Measurements from ENCODE around the gene CABLES1. TPM values are rescaled to one million over a fixed set of nuclear protein-coding genes. Genes with fewer than 3 reads are reported as not detected.
"Not testable (repeated sequence)": the region's sequence is repeated elsewhere in the genome, so short reads cannot be mapped to it uniquely, and the experiment has no call there.

CABLES1 gene
- polyA plus RNA-seq, 1 experiment: 5.4 TPM

GRCh38 chr18:23155537-23155936, 20.3 kb downstream of the CABLES1 start:
- CTCF ChIA-PET: interaction anchor here (1.2 to 1.8 kb wide), 2 partner anchors 17 to 165 kb away, joined by 3 to 4 read pairs; no protein-coding TSS in a partner anchor

DNA sequence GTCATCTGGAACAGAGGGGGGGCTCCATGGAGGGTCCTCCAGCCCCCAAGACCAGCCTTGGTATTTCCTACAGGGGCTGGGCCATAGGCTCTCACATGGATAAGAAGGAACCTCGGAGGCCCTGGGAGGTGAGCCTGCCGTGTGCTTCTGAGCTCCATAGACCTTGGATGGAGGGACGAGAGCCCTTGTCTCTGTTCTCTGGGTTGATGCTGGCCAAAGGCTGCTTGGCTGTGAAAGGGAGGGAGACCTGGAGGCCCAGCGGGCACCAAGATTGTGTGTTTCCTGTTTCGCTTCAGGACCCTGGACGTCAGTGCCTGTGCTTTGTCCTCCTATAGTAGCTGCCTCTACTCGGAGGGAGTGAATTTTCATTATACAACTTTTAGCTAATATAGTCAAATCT, 20.8 kb downstream of the CABLES1 start:
- DNase-seq (ENCODE audit: low read depth): no peak

More at GRCh38 chr18:23155537-23155936, 20.3 kb downstream of the CABLES1 start:
- DNase-seq (ENCODE audit: low read depth): no peak
- TF ChIP-seq, protein P1, sequence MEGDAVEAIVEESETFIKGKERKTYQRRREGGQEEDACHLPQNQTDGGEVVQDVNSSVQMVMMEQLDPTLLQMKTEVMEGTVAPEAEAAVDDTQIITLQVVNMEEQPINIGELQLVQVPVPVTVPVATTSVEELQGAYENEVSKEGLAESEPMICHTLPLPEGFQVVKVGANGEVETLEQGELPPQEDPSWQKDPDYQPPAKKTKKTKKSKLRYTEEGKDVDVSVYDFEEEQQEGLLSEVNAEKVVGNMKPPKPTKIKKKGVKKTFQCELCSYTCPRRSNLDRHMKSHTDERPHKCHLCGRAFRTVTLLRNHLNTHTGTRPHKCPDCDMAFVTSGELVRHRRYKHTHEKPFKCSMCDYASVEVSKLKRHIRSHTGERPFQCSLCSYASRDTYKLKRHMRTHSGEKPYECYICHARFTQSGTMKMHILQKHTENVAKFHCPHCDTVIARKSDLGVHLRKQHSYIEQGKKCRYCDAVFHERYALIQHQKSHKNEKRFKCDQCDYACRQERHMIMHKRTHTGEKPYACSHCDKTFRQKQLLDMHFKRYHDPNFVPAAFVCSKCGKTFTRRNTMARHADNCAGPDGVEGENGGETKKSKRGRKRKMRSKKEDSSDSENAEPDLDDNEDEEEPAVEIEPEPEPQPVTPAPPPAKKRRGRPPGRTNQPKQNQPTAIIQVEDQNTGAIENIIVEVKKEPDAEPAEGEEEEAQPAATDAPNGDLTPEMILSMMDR (IDR thresholded peaks at IDR 0.05; ENCODE audit: insufficient read depth, low read depth, low read length): no peak
- Histone ChIP-seq H3K36me3 (ENCODE audit: control insufficient read depth, insufficient read depth, low read length) (no peaks in the 10 kb centered on the region), H3K4me3 (ENCODE audit: low read depth, low read length) (no peak overlapping the region), H3K27me3 (ENCODE audit: control insufficient read depth, insufficient read depth, low read length) (no peaks in the 10 kb centered on the region)
- POLR2A ChIA-PET: no interaction called here

GRCh38 chr18:23158058-23158457, 22.8 kb downstream of the CABLES1 start:
- TF ChIP-seq, protein P1 (IDR thresholded peaks at IDR 0.05; ENCODE audit: insufficient read depth, low read depth, low read length): no peak
- no peaks in the 10 kb centered on the region for H3K36me3 ChIP-seq (ENCODE audit: control insufficient read depth, insufficient read depth, low read length)
- CTCF ChIA-PET: interaction anchor here (1.8 kb wide), 1 partner anchor 27 kb away, joined by 4 read pairs; no protein-coding TSS in a partner anchor
- POLR2A ChIA-PET: no interaction called here
- DNase-seq (ENCODE audit: low read depth): no peak
- no peak overlapping the region for H3K4me3 ChIP-seq (ENCODE audit: low read depth, low read length)
- H3K27me3 ChIP-seq (ENCODE audit: control insufficient read depth, insufficient read depth, low read length): no peaks in the 10 kb centered on the region

More for the DNA sequence above, 20.8 kb downstream of the CABLES1 start:
- ChIA-PET POLR2A (no interaction called here), CTCF (interaction anchor here (1.8 kb wide), 1 partner anchor 18 kb away, joined by 4 read pairs; no protein-coding TSS in a partner anchor)
- no peaks in the 10 kb centered on the region for H3K27me3 ChIP-seq (ENCODE audit: control insufficient read depth, insufficient read depth, low read length)
- H3K4me3 ChIP-seq (ENCODE audit: low read depth, low read length): no peak overlapping the region
- TF ChIP-seq, protein P1 (IDR thresholded peaks at IDR 0.05; ENCODE audit: insufficient read depth, low read depth, low read length): no peak
- no peaks in the 10 kb centered on the region for H3K36me3 ChIP-seq (ENCODE audit: control insufficient read depth, insufficient read depth, low read length)

- not testable (repeated sequence) for H3K36me3 ChIP-seq (ENCODE audit: control insufficient read depth, insufficient read depth, low read length); DNase-seq (ENCODE audit: low read depth); H3K27me3 ChIP-seq (ENCODE audit: control insufficient read depth, insufficient read depth, low read length); H3K4me3 ChIP-seq (ENCODE audit: low read depth, low read length)
- ChIA-PET CTCF (interaction anchor here (1.0 kb wide), 1 partner anchor 27 kb away, joined by 3 read pairs; no protein-coding TSS in a partner anchor), POLR2A (interaction anchor here (0.6 kb wide), 1 partner anchor 9 kb away, joined by 8 read pairs; no protein-coding TSS in a partner anchor)
Observed at GRCh38 chr18:23158884-23159283, 23.6 kb downstream of the CABLES1 start.

DNA sequence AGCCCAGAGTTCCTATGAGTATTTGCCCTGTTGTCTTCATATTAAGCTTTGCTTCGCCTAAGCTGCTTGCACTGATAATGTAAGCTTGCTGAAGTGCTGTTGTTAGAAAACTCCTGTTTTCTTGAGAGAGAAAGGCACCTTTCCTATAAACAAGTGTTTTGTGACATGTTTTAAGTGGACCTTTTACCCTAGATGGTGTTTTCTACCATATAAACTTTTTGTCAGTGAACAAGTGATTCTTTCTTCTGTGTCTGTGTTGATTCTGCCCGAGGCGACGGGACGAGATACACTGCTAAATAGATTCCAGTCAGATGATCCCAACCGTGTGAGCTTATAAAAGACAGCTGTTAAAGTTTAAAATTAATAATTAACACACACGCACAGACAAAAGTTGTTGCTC, 24.1 kb downstream of the CABLES1 start:
- Histone ChIP-seq H3K4me3 (ENCODE audit: low read depth, low read length) (no peak overlapping the region), H3K27me3 (ENCODE audit: control insufficient read depth, insufficient read depth, low read length) (no peaks in the 10 kb centered on the region), H3K36me3 (ENCODE audit: control insufficient read depth, insufficient read depth, low read length) (no peaks in the 10 kb centered on the region)
- ChIA-PET CTCF (interaction anchor here (1.0 kb wide), 1 partner anchor 28 kb away, joined by 3 read pairs; no protein-coding TSS in a partner anchor), POLR2A (interaction anchor here (0.6 kb wide), 1 partner anchor 9 kb away, joined by 8 read pairs; no protein-coding TSS in a partner anchor)
- no peak for DNase-seq (ENCODE audit: low read depth)
- TF ChIP-seq, protein P1 (IDR thresholded peaks at IDR 0.05; ENCODE audit: insufficient read depth, low read depth, low read length): no peak

DNA sequence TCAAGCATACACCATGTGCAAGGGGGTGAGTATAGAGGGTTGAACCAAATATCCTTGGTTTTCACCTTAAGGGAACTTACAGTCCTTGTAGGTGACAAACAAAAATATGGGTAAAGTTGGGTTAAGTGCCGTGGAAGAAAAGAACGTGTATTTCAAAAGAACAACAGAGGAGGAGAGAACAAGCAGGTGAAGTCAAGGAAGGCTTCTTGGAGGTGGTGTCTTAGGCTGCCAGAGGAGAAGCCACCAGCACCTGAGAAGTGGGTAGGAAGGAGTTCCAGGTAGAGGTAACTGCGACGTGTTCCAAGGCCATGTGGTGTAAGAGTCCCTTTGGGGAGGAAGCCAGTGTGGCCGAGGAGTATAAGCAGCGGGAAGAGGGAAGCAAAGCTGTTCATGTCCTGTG, 27.2 kb downstream of the CABLES1 start:
- no peaks in the 10 kb centered on the region for H3K36me3 ChIP-seq (ENCODE audit: control insufficient read depth, insufficient read depth, low read length)
- no peaks in the 10 kb centered on the region for H3K27me3 ChIP-seq (ENCODE audit: control insufficient read depth, insufficient read depth, low read length)
- no peak for DNase-seq (ENCODE audit: low read depth)
- H3K4me3 ChIP-seq (ENCODE audit: low read depth, low read length): no peak overlapping the region
- CTCF ChIA-PET: no interaction called here
- TF ChIP-seq, protein P1 (IDR thresholded peaks at IDR 0.05; ENCODE audit: insufficient read depth, low read depth, low read length): no peak
- POLR2A ChIA-PET: no interaction called here
